Stimulated activated CD4-positive, alpha-beta T cell treated with anti-CD3 and anti-CD28 coated beads, Interleukin-12 subunit alpha, Interleukin-12 subunit beta, amount 100 ng/mL, for 4 hours (primary cell): ENCODE data around the gene CADM2.

Experiments
- DNase-seq: peaks from one replicate; pipeline ENCODE4 v3.0.0-alpha.2; 2020

The CADM2 gene

DNA sequence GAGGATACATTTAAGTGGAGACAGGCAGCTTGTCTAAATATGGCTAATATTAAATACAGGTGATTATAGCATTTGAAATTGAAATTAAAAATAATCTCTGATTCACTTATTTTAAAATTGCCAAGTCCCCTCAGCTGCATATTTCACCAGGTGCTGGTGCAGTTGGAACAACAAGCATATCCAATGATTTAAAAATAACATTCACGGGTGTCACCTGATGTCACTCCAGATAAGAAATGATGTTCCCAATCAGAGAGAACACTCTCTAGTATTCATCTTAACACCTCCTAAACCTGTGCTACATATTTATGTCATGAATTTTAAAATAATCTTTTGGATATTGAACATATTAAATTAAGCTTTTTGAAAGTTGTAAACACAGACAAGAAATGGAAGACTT, 249.9 kb downstream of the CADM2 start:
- no peak for DNase-seq

GRCh38 chr3:85210540-85210939, 251.8 kb downstream of the CADM2 start:
- DNase-seq, result no peak

DNA sequence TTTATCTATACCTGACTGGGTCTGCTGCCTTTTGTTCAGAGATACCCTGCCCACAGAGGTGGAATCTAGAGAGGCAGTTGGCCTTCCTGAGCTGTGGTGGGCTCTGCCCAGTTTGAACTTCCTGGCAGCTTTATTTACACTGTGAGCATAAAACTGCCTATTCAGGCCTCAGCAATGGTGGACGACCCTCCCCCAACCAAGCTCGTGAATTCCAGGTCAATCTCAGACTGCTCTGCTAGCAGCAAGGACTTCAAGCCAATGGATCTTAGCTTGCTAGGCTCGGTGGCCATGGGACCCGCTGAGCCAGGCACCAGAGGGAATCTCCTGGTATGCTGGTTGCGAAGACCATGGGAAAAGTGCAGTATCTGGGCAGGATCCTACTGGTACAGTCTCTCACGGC, 270.2 kb downstream of the CADM2 start:
- no peak for DNase-seq

GRCh38 chr3:85244091-85244490, 285.3 kb downstream of the CADM2 start:
- no peak for DNase-seq

- no peak for DNase-seq
Measured at GRCh38 chr3:85244519-85244918, 285.7 kb downstream of the CADM2 start.

DNA sequence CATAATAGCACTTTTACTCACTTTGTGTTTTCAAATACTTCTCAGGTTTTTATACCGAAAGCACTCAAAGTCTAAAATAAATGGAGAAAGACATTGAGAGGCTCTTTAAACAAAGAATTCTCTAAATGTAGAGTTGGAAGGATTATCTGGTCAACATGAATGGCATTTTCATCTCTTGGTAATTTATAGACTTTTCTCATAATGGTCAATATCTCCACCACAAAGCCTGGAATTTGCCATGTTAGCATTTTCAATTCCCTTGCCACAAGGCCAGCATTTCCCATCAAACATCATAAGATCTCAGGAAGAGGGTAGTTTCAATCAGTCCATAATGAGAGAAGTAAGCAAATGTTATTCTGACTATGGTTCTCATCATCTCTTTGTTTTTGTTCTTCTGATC, 293.0 kb downstream of the CADM2 start:
- no peak for DNase-seq

DNA sequence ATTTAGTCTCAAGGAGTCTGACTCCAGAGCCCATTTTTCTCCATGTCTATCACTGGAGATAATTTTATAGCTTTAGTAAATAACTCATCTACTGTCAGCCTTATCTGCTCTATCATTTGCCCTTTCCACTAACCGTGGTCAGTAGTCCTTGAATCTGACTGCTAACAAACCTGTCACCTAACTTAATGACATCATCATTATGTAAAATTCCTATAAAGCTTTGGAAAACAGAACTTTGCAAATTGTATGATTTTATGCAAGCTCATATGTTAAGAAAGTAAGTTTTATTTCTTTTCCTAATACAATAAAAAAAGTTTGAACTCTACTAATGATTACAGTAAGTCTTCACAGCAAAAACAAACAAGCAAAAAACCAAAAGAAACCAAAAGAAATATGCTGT, 293.9 kb downstream of the CADM2 start:
- no peak for DNase-seq

- DNase-seq, result no peak
Measured at GRCh38 chr3:85254738-85255137, 295.9 kb downstream of the CADM2 start.

- no peak for DNase-seq
Measured at GRCh38 chr3:85255949-85256348, 297.2 kb downstream of the CADM2 start.

GRCh38 chr3:85258326-85258725, 299.5 kb downstream of the CADM2 start:
- DNase-seq, result no peak

GRCh38 chr3:85258819-85259218, 300.0 kb downstream of the CADM2 start:
- DNase-seq, result no peak

GRCh38 chr3:85259748-85260147, 301.0 kb downstream of the CADM2 start:
- no peak for DNase-seq

GRCh38 chr3:85264381-85264780, 305.6 kb downstream of the CADM2 start:
- no peak for DNase-seq

GRCh38 chr3:85270488-85270887, 311.7 kb downstream of the CADM2 start:
- no peak for DNase-seq

DNA sequence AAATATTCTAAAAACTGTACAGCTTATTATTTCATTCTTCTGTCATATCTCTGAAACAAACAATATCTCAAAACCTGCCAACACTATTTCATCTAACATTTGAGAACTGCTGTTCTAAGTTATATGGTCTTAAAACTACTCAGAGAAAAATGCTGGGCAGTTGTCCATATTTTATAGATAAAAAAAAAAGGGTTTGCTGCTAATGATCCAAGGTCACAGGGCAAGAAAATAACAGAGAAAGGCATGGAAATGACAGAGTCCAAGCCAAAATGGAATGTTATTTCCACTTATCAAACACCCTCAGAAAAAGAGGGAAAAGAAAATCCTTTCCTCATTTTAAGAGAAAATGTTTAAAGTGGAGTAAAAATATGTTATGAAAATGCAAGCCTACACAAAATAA, 313.1 kb downstream of the CADM2 start:
- no peak for DNase-seq

DNA sequence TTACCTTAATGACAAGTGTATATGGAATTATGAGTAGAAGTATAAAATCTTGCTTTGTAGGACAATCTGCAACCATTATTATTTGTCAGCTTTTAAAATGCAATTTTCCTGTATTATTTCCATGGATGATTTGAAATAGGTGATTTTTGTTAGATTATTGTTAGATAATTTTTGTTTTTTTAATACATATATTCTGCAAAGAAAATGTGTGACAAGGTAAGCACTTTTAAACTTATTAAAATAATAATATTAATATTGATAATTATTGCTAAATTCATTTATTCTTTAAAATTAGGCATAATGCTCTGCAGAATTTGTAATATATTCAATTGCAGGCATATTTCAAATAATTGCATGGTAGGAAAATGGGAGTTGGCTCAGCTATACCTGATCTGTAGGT, 329.5 kb downstream of the CADM2 start:
- no peak for DNase-seq

- DNase-seq, result no peak
Measured at GRCh38 chr3:85297291-85297690, 338.5 kb downstream of the CADM2 start.

- no peak for DNase-seq
Measured at GRCh38 chr3:85298032-85298431, 339.2 kb downstream of the CADM2 start.

- no peak for DNase-seq
Measured at GRCh38 chr3:85303156-85303555, 344.4 kb downstream of the CADM2 start.

DNA sequence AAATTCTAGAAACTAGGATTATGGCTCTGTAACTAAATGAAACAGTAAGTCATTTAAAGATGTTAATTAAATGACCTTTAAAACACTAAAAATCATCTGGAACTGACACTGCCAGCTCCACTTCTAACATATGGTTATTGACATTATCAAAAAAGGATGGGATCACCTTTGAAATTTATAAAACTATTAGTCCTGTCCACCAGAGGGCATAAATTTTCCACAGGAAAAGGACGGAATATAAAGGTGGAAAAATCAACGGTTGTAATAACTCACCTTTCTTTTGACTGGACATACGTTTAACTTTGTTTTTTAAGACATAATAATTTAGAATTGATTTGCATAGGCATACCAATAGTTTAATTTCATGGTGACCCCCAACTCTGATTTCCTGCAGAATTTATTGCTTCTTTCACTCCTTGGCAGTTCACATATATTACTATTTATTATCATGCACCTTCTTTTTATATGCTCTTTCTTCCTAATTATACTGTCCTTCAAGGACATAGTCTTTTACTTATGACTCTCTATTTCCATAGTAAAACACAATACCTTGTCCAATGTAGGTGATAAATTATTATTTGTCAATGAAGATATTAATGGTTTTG, 345.7 kb downstream of the CADM2 start:
- DNase-seq, result no peak

GRCh38 chr3:85312331-85312730, 353.5 kb downstream of the CADM2 start:
- no peak for DNase-seq

- no peak for DNase-seq
Measured at GRCh38 chr3:85313380-85313779, 354.6 kb downstream of the CADM2 start.

- DNase-seq, result no peak
Measured at GRCh38 chr3:85316252-85316651, 357.5 kb downstream of the CADM2 start.

- DNase-seq, result no peak
Measured at GRCh38 chr3:85321892-85322291, 363.1 kb downstream of the CADM2 start.

DNA sequence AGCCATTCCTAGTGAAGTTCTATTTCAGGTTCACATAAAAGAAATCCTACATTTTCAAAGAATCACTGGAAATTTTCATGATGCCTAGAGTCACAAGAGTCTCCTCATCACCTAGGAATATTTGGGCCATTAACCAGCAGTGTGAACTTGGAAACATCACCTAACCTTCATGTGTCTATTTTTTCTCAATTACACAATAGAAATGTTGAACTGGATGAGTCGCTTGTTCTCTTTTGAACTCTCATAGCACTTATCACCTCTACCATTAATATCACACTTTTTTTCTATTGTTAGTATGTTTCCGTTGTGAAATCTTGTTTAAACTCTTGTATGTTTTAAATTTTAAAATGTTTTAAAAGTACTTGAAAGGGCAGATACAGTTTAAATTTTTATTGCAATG, 371.3 kb downstream of the CADM2 start:
- no peak for DNase-seq

DNA sequence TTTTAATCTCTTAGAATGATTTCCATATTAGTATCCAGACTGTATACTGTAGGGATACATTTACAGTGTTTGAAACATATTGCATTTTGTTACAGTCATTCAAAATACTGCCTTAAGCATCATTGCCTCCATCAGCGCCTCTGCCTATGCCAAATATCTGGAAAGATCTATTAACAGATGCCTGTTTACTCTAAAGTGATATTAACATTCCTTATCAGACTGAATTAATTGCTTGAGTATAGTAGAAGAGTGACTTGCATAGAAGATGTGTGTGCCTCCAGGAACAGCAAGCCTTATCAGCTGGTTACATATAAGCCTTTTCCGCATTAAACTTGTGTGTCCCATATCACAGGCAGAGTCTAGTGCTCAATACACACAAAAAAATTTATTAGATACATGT, 379.1 kb downstream of the CADM2 start:
- DNase-seq, result no peak
